ENCODE measurements around the gene GSTK1.
"Not testable (repeated sequence)": the region's sequence is repeated elsewhere in the genome, so short reads cannot be mapped to it uniquely, and the experiment has no call there.

DNA sequence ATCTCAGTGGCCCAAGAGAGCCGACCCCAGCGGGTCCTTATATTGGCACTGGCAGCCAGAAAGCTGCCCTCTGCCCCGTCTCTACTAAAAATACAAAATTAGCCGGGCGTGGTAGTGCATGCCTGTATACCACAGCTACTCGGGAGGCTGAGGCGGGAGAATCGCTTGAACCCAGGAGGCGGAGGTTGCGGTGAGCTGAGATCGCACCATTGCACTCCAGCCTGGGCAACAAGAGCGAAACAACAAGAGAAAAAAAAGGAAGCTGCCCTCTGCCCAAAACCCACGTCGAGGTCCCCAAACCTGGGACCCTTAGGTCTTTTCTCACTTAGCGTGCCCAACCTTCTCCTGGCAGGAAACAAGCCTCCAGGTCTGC, 941 bp downstream of the GSTK1 start:
- TF ChIP-seq, protein P1, sequence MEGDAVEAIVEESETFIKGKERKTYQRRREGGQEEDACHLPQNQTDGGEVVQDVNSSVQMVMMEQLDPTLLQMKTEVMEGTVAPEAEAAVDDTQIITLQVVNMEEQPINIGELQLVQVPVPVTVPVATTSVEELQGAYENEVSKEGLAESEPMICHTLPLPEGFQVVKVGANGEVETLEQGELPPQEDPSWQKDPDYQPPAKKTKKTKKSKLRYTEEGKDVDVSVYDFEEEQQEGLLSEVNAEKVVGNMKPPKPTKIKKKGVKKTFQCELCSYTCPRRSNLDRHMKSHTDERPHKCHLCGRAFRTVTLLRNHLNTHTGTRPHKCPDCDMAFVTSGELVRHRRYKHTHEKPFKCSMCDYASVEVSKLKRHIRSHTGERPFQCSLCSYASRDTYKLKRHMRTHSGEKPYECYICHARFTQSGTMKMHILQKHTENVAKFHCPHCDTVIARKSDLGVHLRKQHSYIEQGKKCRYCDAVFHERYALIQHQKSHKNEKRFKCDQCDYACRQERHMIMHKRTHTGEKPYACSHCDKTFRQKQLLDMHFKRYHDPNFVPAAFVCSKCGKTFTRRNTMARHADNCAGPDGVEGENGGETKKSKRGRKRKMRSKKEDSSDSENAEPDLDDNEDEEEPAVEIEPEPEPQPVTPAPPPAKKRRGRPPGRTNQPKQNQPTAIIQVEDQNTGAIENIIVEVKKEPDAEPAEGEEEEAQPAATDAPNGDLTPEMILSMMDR (IDR thresholded peaks at IDR 0.05; ENCODE audit: control extremely low read depth in 1 of 3, insufficient read depth in 1 of 3, low read depth in 1 of 3, low read length in 3 of 3): not testable (repeated sequence)
- TF ChIP-seq EZH2 (IDR thresholded peaks at IDR 0.05; ENCODE audit: low read depth, low read length, severe bottlenecking); EP300 (IDR thresholded peaks at IDR 0.05; ENCODE audit: borderline replicate concordance in 1 of 2, low read depth in 2 of 2, low read length in 2 of 2); POLR2AphosphoS5 (IDR thresholded peaks at IDR 0.05; ENCODE audit: low read depth, low read length); POLR2A (IDR thresholded peaks at IDR 0.05; ENCODE audit: control extremely low read depth in 1 of 2, low read depth in 2 of 2, low read length in 2 of 2): not testable (repeated sequence)
